IMR-90 (cell line): Measurements from ENCODE around the gene RETREG1. TPM values are rescaled to one million over a fixed set of nuclear protein-coding genes. Genes with fewer than 3 reads are reported as not detected.

Experiments
- ATAC-seq: fragments of 200-7000 bp; cut with Tn5 transposase; 2 replicates; pipeline ENCODE4 v1.9.1; 2020; ENCODE audit warnings: low read depth, mild to moderate bottlenecking, moderate library complexity
- BruUV-seq: library from RNA; stranded (reverse); fragments of 400-500 nt; replicated peaks from 2 replicates; lab custom pipeline; 2021; lab: Mats Ljungman, UMichigan
- CTCF ChIA-PET: fragments of 300-600 bp; formaldehyde crosslinking; extraction: SDS; loops from one replicate; lab custom pipeline; 2021; ENCODE audit warnings: antibody characterized with exemption; lab: Yijun Ruan, JAX
- POLR2A ChIA-PET: fragments of 300-600 bp; sonication (Branson Sonifier 250); formaldehyde crosslinking; loops from one replicate; lab custom pipeline; 2022; ENCODE audit warnings: antibody characterized with exemption; ENCODE audit not compliant: unreplicated experiment; lab: Charles Lee
- DNase-seq: peaks from one replicate; pipeline ENCODE4 v3.0.0; 2013
- H2AFZ ChIP-seq: replicated peaks from 2 replicates; pipeline ENCODE3; 2013; ENCODE audit warnings: low read length, mild to moderate bottlenecking; ENCODE audit not compliant: poor library complexity
- H2AK5ac ChIP-seq: 2 replicates; pipeline ENCODE4 v1.6.1; 2013; ENCODE audit warnings: low read depth, low read length, inconsistent platforms
- H2AK9ac ChIP-seq: replicated peaks from 2 replicates; pipeline ENCODE3; 2013; ENCODE audit warnings: mild to moderate bottlenecking, low read depth, low read length, moderate library complexity; ENCODE audit not compliant: poor library complexity
- H2BK120ac ChIP-seq: 2 replicates; pipeline ENCODE4 v1.6.1; 2013; ENCODE audit warnings: low read depth, low read length, inconsistent platforms
- H2BK15ac ChIP-seq: 3 replicates; pipeline ENCODE4 v1.6.1; 2013; ENCODE audit warnings: low read depth, low read length, inconsistent platforms
- H2BK20ac ChIP-seq: 2 replicates; pipeline ENCODE4 v1.6.1; 2013; ENCODE audit warnings: low read depth, mild to moderate bottlenecking, inconsistent platforms, low read length, moderate library complexity
- H2BK5ac ChIP-seq: 2 replicates; pipeline ENCODE4 v1.6.1; 2013; ENCODE audit warnings: mild to moderate bottlenecking, low read depth, low read length, inconsistent platforms; ENCODE audit not compliant: poor library complexity, severe bottlenecking
- H3K14ac ChIP-seq: replicated peaks from 2 replicates; pipeline ENCODE4 v1.6.1; 2013; ENCODE audit warnings: low read depth, low read length, inconsistent platforms
- H3K18ac ChIP-seq: 2 replicates; pipeline ENCODE4 v1.6.1; 2013; ENCODE audit warnings: low read depth, low read length, control low read depth
- H3K23ac ChIP-seq: 2 replicates; pipeline ENCODE4 v1.6.1; 2013; ENCODE audit warnings: low read depth, low read length, inconsistent platforms
- H3K27ac ChIP-seq: 2 replicates; pipeline ENCODE4 v1.5.1; 2013; ENCODE audit warnings: mild to moderate bottlenecking, control low read depth, low read length; ENCODE audit not compliant: insufficient read depth
- H3K27me3 ChIP-seq: 2 replicates; pipeline ENCODE4 v1.6.1; 2013; ENCODE audit warnings: low read length; ENCODE audit not compliant: control insufficient read depth, insufficient read depth
- H3K36me3 ChIP-seq: 2 replicates; pipeline ENCODE4 v1.6.1; 2013; ENCODE audit warnings: low read length, mixed read lengths; ENCODE audit not compliant: control insufficient read depth, insufficient read depth
- H3K4ac ChIP-seq: 2 replicates; pipeline ENCODE4 v1.6.1; 2013; ENCODE audit warnings: low read depth, low read length, inconsistent platforms
- H3K4me1 ChIP-seq: 2 replicates; pipeline ENCODE4 v1.6.1; 2013; ENCODE audit warnings: low read length, mixed read lengths; ENCODE audit not compliant: control insufficient read depth, insufficient read depth
- H3K4me2 ChIP-seq: 2 replicates; pipeline ENCODE4 v1.6.1; 2013; ENCODE audit warnings: low read depth, mild to moderate bottlenecking, control low read depth, low read length, moderate library complexity
- H3K4me3 ChIP-seq: 2 replicates; pipeline ENCODE4 v1.5.1; 2013; ENCODE audit warnings: low read depth, mild to moderate bottlenecking, control low read depth, low read length, moderate library complexity; ENCODE audit not compliant: insufficient read depth
- H3K56ac ChIP-seq: 2 replicates; pipeline ENCODE4 v1.6.1; 2013; ENCODE audit warnings: low read length, inconsistent platforms; ENCODE audit not compliant: insufficient read depth; ENCODE audit errors: extremely low read depth
- H3K79me1 ChIP-seq, 2 experiments: 2 replicates each; pipeline ENCODE4 v1.6.1; 2013; ENCODE audit warnings: low read length in 2 of 2, inconsistent platforms in 1 of 2, low read depth in 1 of 2
- H3K9ac ChIP-seq: 2 replicates; pipeline ENCODE4 v1.6.1; 2013; ENCODE audit warnings: low read depth, low read length, control low read depth
- H3K9me1 ChIP-seq: 2 replicates; pipeline ENCODE4 v1.6.1; 2013; ENCODE audit warnings: low read length, inconsistent platforms; ENCODE audit not compliant: insufficient read depth
- H3K9me3 ChIP-seq: 2 replicates; pipeline ENCODE4 v1.6.1; 2013; ENCODE audit warnings: low read length; ENCODE audit not compliant: control insufficient read depth, insufficient read depth
- H4K20me1 ChIP-seq: 2 replicates; pipeline ENCODE4 v1.6.1; 2013; ENCODE audit warnings: low read length, inconsistent platforms; ENCODE audit not compliant: insufficient read depth
- H4K5ac ChIP-seq: 2 replicates; pipeline ENCODE4 v1.6.1; 2013; ENCODE audit warnings: mild to moderate bottlenecking, low read depth, low read length, control low read depth
- H4K8ac ChIP-seq, 2 experiments: 2 replicates each; pipeline ENCODE4 v1.6.1; 2013; ENCODE audit warnings: low read depth in 2 of 2, low read length in 2 of 2, control low read depth in 1 of 2, inconsistent platforms in 1 of 2
- H4K91ac ChIP-seq: 2 replicates; pipeline ENCODE4 v1.6.1; 2013; ENCODE audit warnings: low read depth, low read length, inconsistent platforms; ENCODE audit not compliant: insufficient read depth
- BHLHE40 ChIP-seq: fragments of 150-350 bp; IDR thresholded peaks from 2 replicates; pipeline ENCODE4 v1.6.1; 2016; ENCODE audit warnings: mild to moderate bottlenecking, low read depth, low read length
- CEBPB ChIP-seq: IDR thresholded peaks from 2 replicates; pipeline ENCODE4 v1.6.1; 2012; ENCODE audit warnings: low read depth, low read length, improper control_type of control experiment
- FOS ChIP-seq: fragments of 150-350 bp; IDR thresholded peaks from 2 replicates; pipeline ENCODE4 v1.6.1; 2016; ENCODE audit warnings: low read depth, low read length
- MAZ ChIP-seq: IDR thresholded peaks from 2 replicates; pipeline ENCODE4 v1.6.1; 2012; ENCODE audit warnings: low read depth, mild to moderate bottlenecking, low read length, improper control_type of control experiment, moderate library complexity, borderline replicate concordance
- NFE2L2 ChIP-seq: fragments of 150-350 bp; IDR thresholded peaks from 2 replicates; pipeline ENCODE4 v1.6.1; 2016; ENCODE audit warnings: low read depth, mild to moderate bottlenecking, low read length
- RAD21 ChIP-seq: IDR thresholded peaks from 2 replicates; pipeline ENCODE4 v1.6.1; 2012; ENCODE audit warnings: low read length, improper control_type of control experiment
- SMC3 ChIP-seq: fragments of 150-350 bp; IDR thresholded peaks from 2 replicates; pipeline ENCODE4 v1.6.1; 2016; ENCODE audit warnings: low read depth, mild to moderate bottlenecking, antibody characterized with exemption, low read length, moderate library complexity
- WGBS, 2 experiments: methylation state at CpG; one replicate each; pipeline versions ENCODE4 v1.1.5 to v1.1.7; 2013; ENCODE audit warnings: missing lambda C conversion rate in 2 of 2; ENCODE audit not compliant: insufficient read length in 1 of 2; ENCODE audit errors: extremely low coverage in 2 of 2; 5-methylcytosine and 5-hydroxymethylcytosine counted together
- dilution Hi-C: fragments of 300-500 bp; cut with HindIII; formaldehyde crosslinking; loops from one replicate; pipeline ENCODE4 v1.14.3; 2018; ENCODE audit warnings: low sequenced_read_pairs; ENCODE audit not compliant: unreplicated experiment
- in situ Hi-C: fragments of 300-500 bp; cut with MboI; formaldehyde crosslinking; loops from 3 replicates; pipeline ENCODE4 v1.14.3; 2019; ENCODE audit warnings: low sequenced_read_pairs, inconsistent platforms, mixed read lengths
- intact Hi-C: fragments of 100-400 bp; cut with micrococcal nuclease; formaldehyde crosslinking; loops from 2 replicates; pipeline ENCODE4 v1.10.0; 2022
- polyA plus RNA-seq, 3 experiments: library from polyadenylated mRNA; depleted of rRNA; stranded (reverse); fragments of >200 nt; gene quantifications; 2 replicates each; pipeline ENCODE4 v1.2.3, GENCODE V29; 2012; ENCODE audit warnings: low replicate concordance in 1 of 3
- total RNA-seq: library from RNA; depleted of rRNA; stranded (reverse); fragments of >200 nt; gene quantifications from 2 replicates; pipeline ENCODE4 v1.2.3, GENCODE V29; 2012
- TF ChIP-seq, protein P1 (sequence below): fragments of 150-350 bp; IDR thresholded peaks from 2 replicates; pipeline ENCODE4 v1.6.1; 2017; ENCODE audit warnings: mild to moderate bottlenecking, antibody characterized with exemption, low read length, low read depth

Gene RETREG1
- total and polyA plus RNA-seq, 2 of the 4 experiments (the other 2 are of a cell fraction), result not detected

DNA sequence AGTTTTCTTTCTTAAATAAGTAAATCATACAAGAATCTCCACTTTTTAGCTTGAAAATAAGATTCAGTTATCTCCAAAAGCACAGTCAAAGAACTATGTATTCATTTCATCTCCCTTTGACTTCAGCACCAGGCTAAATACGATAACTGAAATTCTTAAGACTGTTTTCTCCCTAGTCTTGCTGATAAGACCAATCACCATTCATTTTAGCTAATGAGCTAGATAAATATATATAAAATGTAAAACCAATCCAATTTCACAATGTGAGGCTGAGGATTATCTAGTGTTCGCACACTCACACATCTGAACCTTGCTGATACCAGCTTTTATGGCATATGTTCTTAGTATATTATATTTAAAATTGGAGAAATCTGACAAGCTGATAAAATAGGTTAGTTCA, 133.9 kb downstream of the RETREG1 start:
- no peak overlapping the region for H3K14ac ChIP-seq
- H2AFZ ChIP-seq, result no peak overlapping the region
- no peak overlapping the region for H2BK5ac ChIP-seq
- H2BK120ac ChIP-seq, result no peak overlapping the region
- H3K4me1 ChIP-seq, result no peaks in the 10 kb centered on the region
- ATAC-seq (no peak), DNase-seq (no peak)
- no peaks in the 10 kb centered on the region for H4K20me1 ChIP-seq
- ChIA-PET CTCF (interaction anchor here (0.7 to 1.9 kb wide), 2 partner anchors 68 to 79 kb away, joined by 3 to 4 read pairs; no protein-coding TSS in a partner anchor), POLR2A (no interaction called here)
- no peak overlapping the region for H2BK15ac ChIP-seq
- WGBS, 2 experiments, result no CpG with 5 or more reads among the region's 2 CpGs
- H3K79me1 ChIP-seq, result no peaks in the 10 kb centered on the region
- H3K4ac ChIP-seq, result no peak overlapping the region
- BruUV-seq, result no TSS peak
- no peaks in the 10 kb centered on the region for H3K9me1 ChIP-seq
- H3K4me3 ChIP-seq, result no peak overlapping the region
- intact Hi-C loops, result loop anchor here (10.0 kb wide), 1 partner anchor 1832 kb away; no protein-coding TSS in a partner anchor
- H2BK20ac ChIP-seq, result no peak overlapping the region
- H3K18ac ChIP-seq, result no peak overlapping the region
- H3K4me2 ChIP-seq, result no peak overlapping the region
- dilution Hi-C loops, result no loop called here
- H4K91ac ChIP-seq, result no peak overlapping the region
- no peak overlapping the region for H4K8ac ChIP-seq
- H4K5ac ChIP-seq, result no peak overlapping the region
- H3K56ac ChIP-seq, result no peak overlapping the region
- H3K27ac ChIP-seq, result no peak overlapping the region
- no peak overlapping the region for H3K9ac ChIP-seq
- H2AK9ac ChIP-seq, result no peak overlapping the region
- H3K36me3 ChIP-seq, result no peaks in the 10 kb centered on the region
- H3K9me3 ChIP-seq, result no peaks in the 10 kb centered on the region
- in situ Hi-C loops, result loop anchor here (10.0 to 25.0 kb wide), 2 partner anchors 182 to 1829 kb away; no protein-coding TSS in a partner anchor
- no peak overlapping the region for H3K23ac ChIP-seq
- no peak overlapping the region for H2AK5ac ChIP-seq
- TF ChIP-seq FOS (no peak), CEBPB (no peak), SMC3 (no peak), NFE2L2 (no peak), BHLHE40 (no peak), MAZ (no peak), RAD21 (no peak)
- TF ChIP-seq, protein P1, sequence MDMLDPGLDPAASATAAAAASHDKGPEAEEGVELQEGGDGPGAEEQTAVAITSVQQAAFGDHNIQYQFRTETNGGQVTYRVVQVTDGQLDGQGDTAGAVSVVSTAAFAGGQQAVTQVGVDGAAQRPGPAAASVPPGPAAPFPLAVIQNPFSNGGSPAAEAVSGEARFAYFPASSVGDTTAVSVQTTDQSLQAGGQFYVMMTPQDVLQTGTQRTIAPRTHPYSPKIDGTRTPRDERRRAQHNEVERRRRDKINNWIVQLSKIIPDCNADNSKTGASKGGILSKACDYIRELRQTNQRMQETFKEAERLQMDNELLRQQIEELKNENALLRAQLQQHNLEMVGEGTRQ, result no peak
- peaks cover 25% of the 10 kb centered on the region for H3K27me3 ChIP-seq
